ENCODE data around the gene NUPR2. TPM values are rescaled to one million over a fixed set of nuclear protein-coding genes. Genes with fewer than 3 reads are reported as not detected.

The NUPR2 gene
- total and polyA plus RNA-seq, 2 of the 8 experiments (the other 6 are each of a cell fraction or from before 2014, with no cell fraction given): not detected

DNA sequence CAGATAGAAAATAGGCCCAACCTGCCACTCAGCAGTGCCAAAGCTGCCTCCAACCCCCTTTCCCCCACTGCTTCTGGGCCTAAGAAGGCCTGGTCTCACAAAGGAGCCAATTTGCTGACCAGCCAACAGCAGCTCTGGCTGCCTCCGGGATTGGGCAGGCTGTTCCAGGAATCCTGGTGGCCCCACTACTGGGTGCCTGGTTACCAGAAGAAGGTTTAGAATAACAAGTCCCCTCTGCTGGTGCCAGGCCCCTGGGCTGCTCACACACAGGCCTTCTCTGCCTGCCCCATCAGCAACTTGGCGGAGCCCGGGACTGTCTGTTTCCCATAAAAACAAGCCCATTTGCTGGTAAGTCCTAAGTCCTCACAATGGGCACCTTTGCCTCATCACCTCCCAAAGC is 24.6 kb downstream of the NUPR2 start:
- Histone ChIP-seq H3K27ac (ENCODE audit: low read depth, low read length) (no peak overlapping the region), H2BK15ac (ENCODE audit: low read length) (no peak overlapping the region), H2BK5ac (ENCODE audit: low read depth, low read length) (no peak overlapping the region), H3K9ac (replicated peaks in 1 of 4; ENCODE audit: extremely low read depth in 1 of 4, low read depth in 3 of 4, low read length in 3 of 4) (no peak overlapping the region), H3K27me3 (replicated peaks in 1 of 4; ENCODE audit: control insufficient read depth in 3 of 4, extremely low read depth in 1 of 4, insufficient read depth in 3 of 4, low read length in 3 of 4) (no peaks in the 10 kb centered on the region), H2BK20ac (ENCODE audit: low read length) (no peak overlapping the region), H2BK120ac (replicated peaks; ENCODE audit: low read depth, low read length) (no peak overlapping the region), H4K5ac (ENCODE audit: insufficient read length, low read depth, low read length) (no peak overlapping the region), H3K9me3 (ENCODE audit: insufficient read depth in 2 of 2, low read depth in 1 of 2, low read length in 1 of 2) (peaks cover 0 to 3% of the 10 kb centered on the region in 2 experiments; a peak in 2 of 4 replicates), H3K79me1 (ENCODE audit: low read depth, low read length) (no peaks in the 10 kb centered on the region), H4K8ac (ENCODE audit: extremely low read depth, insufficient read depth, low read length) (no peak overlapping the region), H3K56ac (replicated peaks; ENCODE audit: insufficient read length, low read depth, low read length) (no peak overlapping the region), H3K36me3 (ENCODE audit: control insufficient read depth in 2 of 4, insufficient read depth in 4 of 4, low read length in 3 of 4) (no peaks in the 10 kb centered on the region), H3K4ac (replicated peaks; ENCODE audit: insufficient read length, low read depth, low read length) (no peak overlapping the region), H3K14ac (ENCODE audit: insufficient read length) (no peak overlapping the region), H2BK12ac (ENCODE audit: low read depth, low read length) (no peak overlapping the region), H3K79me2 (ENCODE audit: control insufficient read depth in 1 of 2, insufficient read depth in 2 of 2, low read length in 2 of 2) (no peaks in the 10 kb centered on the region), H3K4me1 (replicated peaks in 1 of 4; ENCODE audit: control insufficient read depth in 3 of 4, insufficient read depth in 4 of 4, low read length in 3 of 4) (no peaks in the 10 kb centered on the region; a peak in 2 of 7 replicates), H3K18ac (ENCODE audit: extremely low read depth, low read length) (no peak overlapping the region), H3K23me2 (ENCODE audit: low read depth, low read length) (no peaks in the 10 kb centered on the region), H3K4me2 (ENCODE audit: insufficient read depth in 1 of 2, low read depth in 2 of 2, low read length in 2 of 2) (no peak overlapping the region), H4K20me1 (replicated peaks in 1 of 2; ENCODE audit: control insufficient read depth in 1 of 2, insufficient read depth in 2 of 2, low read length in 2 of 2) (no peaks in the 10 kb centered on the region), H3K23ac (ENCODE audit: insufficient read length) (no peak overlapping the region), H4K91ac (replicated peaks; ENCODE audit: insufficient read length, low read length) (no peak overlapping the region), H3K4me3 (ENCODE audit: extremely low read depth in 1 of 4, insufficient read depth in 2 of 4, low read depth in 3 of 4, low read length in 4 of 4) (no peak overlapping the region), H2AK5ac (ENCODE audit: low read depth, low read length) (no peak overlapping the region), H2AFZ (ENCODE audit: low read length) (no peak overlapping the region)
- FAIRE-seq (no peak), DNase-seq (ENCODE audit: low read depth in 1 of 2, low spot score in 2 of 2) (no peak)
- TF ChIP-seq MAFK (IDR thresholded peaks at IDR 0.05; ENCODE audit: low read depth, low read length): no peak
- no peak for TF ChIP-seq JUN (IDR thresholded peaks at IDR 0.05; ENCODE audit: low read depth, low read length)
- TF ChIP-seq POLR2AphosphoS5 (IDR thresholded peaks at IDR 0.05; ENCODE audit: low read depth, low read length): no peak
- no peak for TF ChIP-seq BCL11A (IDR thresholded peaks at IDR 0.05; ENCODE audit: low read depth in 2 of 2, low read length in 2 of 2)
- no peak for TF ChIP-seq BACH1 (IDR thresholded peaks at IDR 0.05; ENCODE audit: low read length)
- TF ChIP-seq YY1 (IDR thresholded peaks at IDR 0.05; ENCODE audit: low read depth, low read length): no peak
- TF ChIP-seq, protein P1, sequence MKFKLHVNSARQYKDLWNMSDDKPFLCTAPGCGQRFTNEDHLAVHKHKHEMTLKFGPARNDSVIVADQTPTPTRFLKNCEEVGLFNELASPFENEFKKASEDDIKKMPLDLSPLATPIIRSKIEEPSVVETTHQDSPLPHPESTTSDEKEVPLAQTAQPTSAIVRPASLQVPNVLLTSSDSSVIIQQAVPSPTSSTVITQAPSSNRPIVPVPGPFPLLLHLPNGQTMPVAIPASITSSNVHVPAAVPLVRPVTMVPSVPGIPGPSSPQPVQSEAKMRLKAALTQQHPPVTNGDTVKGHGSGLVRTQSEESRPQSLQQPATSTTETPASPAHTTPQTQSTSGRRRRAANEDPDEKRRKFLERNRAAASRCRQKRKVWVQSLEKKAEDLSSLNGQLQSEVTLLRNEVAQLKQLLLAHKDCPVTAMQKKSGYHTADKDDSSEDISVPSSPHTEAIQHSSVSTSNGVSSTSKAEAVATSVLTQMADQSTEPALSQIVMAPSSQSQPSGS (IDR thresholded peaks at IDR 0.05; ENCODE audit: low read length): no peak
- TF ChIP-seq RNF2 (IDR thresholded peaks at IDR 0.05; ENCODE audit: borderline replicate concordance, low read depth, low read length, missing control alignments, poor library complexity, severe bottlenecking): no peak
- TF ChIP-seq RBBP5 (IDR thresholded peaks at IDR 0.05; ENCODE audit: borderline replicate concordance, low read depth, low read length): no peak
- TF ChIP-seq SP4 (IDR thresholded peaks at IDR 0.05; ENCODE audit: low read length): no peak
- no peak for TF ChIP-seq EP300 (IDR thresholded peaks at IDR 0.05; ENCODE audit: borderline replicate concordance in 1 of 2, low read depth in 2 of 2, low read length in 2 of 2)
- WGBS, 2 experiments (ENCODE audit: extremely low coverage in 1 of 2, insufficient coverage in 1 of 2, insufficient read length in 1 of 2, insufficient replicate concordance in 2 of 2, low coverage in 1 of 2, low lambda C conversion rate in 2 of 2, missing lambda C conversion rate in 1 of 2): 84% methylated on average over 3 of the region's 3 CpGs; no CpG with 5 or more reads in 1 of the 2 experiments
- ChIA-PET POLR2A (ENCODE audit: partially characterized antibody) (interaction anchor here (1.5 to 3.3 kb wide), 3 partner anchors 9 to 57 kb away, joined by 6 to 18 read pairs (median 7); no protein-coding TSS in a partner anchor), CTCF (ENCODE audit: partially characterized antibody) (interaction anchor here (1.0 to 3.8 kb wide), 2 partner anchors 12 to 119 kb away, joined by 3 to 23 read pairs; no protein-coding TSS in a partner anchor)

Data from H1 (cell line).